ENCODE results near the gene NGEF.

Gene NGEF

GRCh38 chr2:232835687-232836208 is 177.3 kb downstream of the NGEF start:
- Histone ChIP-seq H3K79me2 (ENCODE audit: insufficient read depth, low read length) (no peaks in the 10 kb centered on the region; the same call in 1 of the 2 replicates), H4K20me1 (ENCODE audit: insufficient read depth, low read length) (no peaks in the 10 kb centered on the region), H3K4me1 (ENCODE audit: insufficient read depth, low read length) (peaks cover 26% of the 10 kb centered on the region), H3K9me3 (ENCODE audit: insufficient read depth, low read length, severe bottlenecking) (no peaks in the 10 kb centered on the region), H3K27me3 (ENCODE audit: insufficient read depth, low read length, poor library complexity) (no peaks in the 10 kb centered on the region), H3K4me2 (ENCODE audit: insufficient read depth, low read length) (no peak overlapping the region), H3K27ac (ENCODE audit: low read length) (no peak overlapping the region), H3K36me3 (ENCODE audit: insufficient read depth, low read length) (peaks cover 84% of the 10 kb centered on the region), H3K9ac (ENCODE audit: low read depth, low read length) (no peak overlapping the region), H2AFZ (ENCODE audit: low read depth, low read length) (no peak overlapping the region), H3K4me3 (ENCODE audit: low read depth in 1 of 2, low read length in 2 of 2) (no peak overlapping the region)
- DNase-seq (no peak), ATAC-seq (ENCODE audit: insufficient read depth, low read depth) (no peak)
- TF ChIP-seq, protein P1, sequence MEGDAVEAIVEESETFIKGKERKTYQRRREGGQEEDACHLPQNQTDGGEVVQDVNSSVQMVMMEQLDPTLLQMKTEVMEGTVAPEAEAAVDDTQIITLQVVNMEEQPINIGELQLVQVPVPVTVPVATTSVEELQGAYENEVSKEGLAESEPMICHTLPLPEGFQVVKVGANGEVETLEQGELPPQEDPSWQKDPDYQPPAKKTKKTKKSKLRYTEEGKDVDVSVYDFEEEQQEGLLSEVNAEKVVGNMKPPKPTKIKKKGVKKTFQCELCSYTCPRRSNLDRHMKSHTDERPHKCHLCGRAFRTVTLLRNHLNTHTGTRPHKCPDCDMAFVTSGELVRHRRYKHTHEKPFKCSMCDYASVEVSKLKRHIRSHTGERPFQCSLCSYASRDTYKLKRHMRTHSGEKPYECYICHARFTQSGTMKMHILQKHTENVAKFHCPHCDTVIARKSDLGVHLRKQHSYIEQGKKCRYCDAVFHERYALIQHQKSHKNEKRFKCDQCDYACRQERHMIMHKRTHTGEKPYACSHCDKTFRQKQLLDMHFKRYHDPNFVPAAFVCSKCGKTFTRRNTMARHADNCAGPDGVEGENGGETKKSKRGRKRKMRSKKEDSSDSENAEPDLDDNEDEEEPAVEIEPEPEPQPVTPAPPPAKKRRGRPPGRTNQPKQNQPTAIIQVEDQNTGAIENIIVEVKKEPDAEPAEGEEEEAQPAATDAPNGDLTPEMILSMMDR (IDR thresholded peaks at IDR 0.05; ENCODE audit: borderline replicate concordance, extremely low read depth, low read length, poor library complexity, severe bottlenecking), result no peak
- no peak for TF ChIP-seq EZH2 (IDR thresholded peaks at IDR 0.05; ENCODE audit: borderline replicate concordance, low read depth, low read length, severe bottlenecking)

GRCh38 chr2:232833830-232834229 is 179.2 kb downstream of the NGEF start:
- TF ChIP-seq, protein P1 (IDR thresholded peaks at IDR 0.05; ENCODE audit: borderline replicate concordance, extremely low read depth, low read length, poor library complexity, severe bottlenecking), result no peak
- no peak for TF ChIP-seq EZH2 (IDR thresholded peaks at IDR 0.05; ENCODE audit: borderline replicate concordance, low read depth, low read length, severe bottlenecking)
- H3K9ac ChIP-seq (ENCODE audit: low read depth, low read length), result no peak overlapping the region
- peaks cover 82% of the 10 kb centered on the region for H3K36me3 ChIP-seq (ENCODE audit: insufficient read depth, low read length)
- no peak overlapping the region for H3K4me3 ChIP-seq (ENCODE audit: low read depth in 1 of 2, low read length in 2 of 2)
- ATAC-seq (ENCODE audit: insufficient read depth, low read depth) (no peak), DNase-seq (no peak)
- no peak overlapping the region for H3K27ac ChIP-seq (ENCODE audit: low read length)
- H3K4me2 ChIP-seq (ENCODE audit: insufficient read depth, low read length), result no peak overlapping the region
- no peak overlapping the region for H2AFZ ChIP-seq (ENCODE audit: low read depth, low read length)
- H3K4me1 ChIP-seq (ENCODE audit: insufficient read depth, low read length), result peaks cover 24% of the 10 kb centered on the region
- no peaks in the 10 kb centered on the region; the same call in 1 of the 2 replicates for H3K79me2 ChIP-seq (ENCODE audit: insufficient read depth, low read length)
- no peaks in the 10 kb centered on the region for H3K9me3 ChIP-seq (ENCODE audit: insufficient read depth, low read length, severe bottlenecking)
- no peaks in the 10 kb centered on the region for H3K27me3 ChIP-seq (ENCODE audit: insufficient read depth, low read length, poor library complexity)
- no peaks in the 10 kb centered on the region for H4K20me1 ChIP-seq (ENCODE audit: insufficient read depth, low read length)

GRCh38 chr2:232831496-232831895 is 181.6 kb downstream of the NGEF start:
- Histone ChIP-seq H3K79me2 (ENCODE audit: insufficient read depth, low read length) (peaks cover 3% of the 10 kb centered on the region; the same call in 1 of the 2 replicates), H3K36me3 (ENCODE audit: insufficient read depth, low read length) (peaks cover 72% of the 10 kb centered on the region), H3K27me3 (ENCODE audit: insufficient read depth, low read length, poor library complexity) (no peaks in the 10 kb centered on the region), H3K4me1 (ENCODE audit: insufficient read depth, low read length) (peaks cover 1% of the 10 kb centered on the region; the same call in 1 of the 2 replicates), H3K9me3 (ENCODE audit: insufficient read depth, low read length, severe bottlenecking) (no peaks in the 10 kb centered on the region), H3K4me2 (ENCODE audit: insufficient read depth, low read length) (no peak overlapping the region), H2AFZ (ENCODE audit: low read depth, low read length) (no peak overlapping the region), H3K4me3 (ENCODE audit: low read depth in 1 of 2, low read length in 2 of 2) (no peak overlapping the region), H3K9ac (ENCODE audit: low read depth, low read length) (no peak overlapping the region), H3K27ac (ENCODE audit: low read length) (no peak overlapping the region), H4K20me1 (ENCODE audit: insufficient read depth, low read length) (no peaks in the 10 kb centered on the region)
- TF ChIP-seq EZH2 (IDR thresholded peaks at IDR 0.05; ENCODE audit: borderline replicate concordance, low read depth, low read length, severe bottlenecking), result no peak
- TF ChIP-seq, protein P1 (IDR thresholded peaks at IDR 0.05; ENCODE audit: borderline replicate concordance, extremely low read depth, low read length, poor library complexity, severe bottlenecking), result no peak
- ATAC-seq (ENCODE audit: insufficient read depth, low read depth) (no peak), DNase-seq (no peak)
